GM19023 (cell line): ENCODE measurements around the gene EXTL1.
"Not testable (repeated sequence)": the region's sequence is repeated elsewhere in the genome, so short reads cannot be mapped to it uniquely, and the experiment has no call there.

Experiments
- ATAC-seq: cut with Tn5 transposase; IDR thresholded peaks from one replicate; pipeline ENCODE4 v1.9.1; 2021; ENCODE audit warnings: mild to moderate bottlenecking, moderate library complexity; ENCODE audit not compliant: unreplicated experiment

The EXTL1 gene, protein sequence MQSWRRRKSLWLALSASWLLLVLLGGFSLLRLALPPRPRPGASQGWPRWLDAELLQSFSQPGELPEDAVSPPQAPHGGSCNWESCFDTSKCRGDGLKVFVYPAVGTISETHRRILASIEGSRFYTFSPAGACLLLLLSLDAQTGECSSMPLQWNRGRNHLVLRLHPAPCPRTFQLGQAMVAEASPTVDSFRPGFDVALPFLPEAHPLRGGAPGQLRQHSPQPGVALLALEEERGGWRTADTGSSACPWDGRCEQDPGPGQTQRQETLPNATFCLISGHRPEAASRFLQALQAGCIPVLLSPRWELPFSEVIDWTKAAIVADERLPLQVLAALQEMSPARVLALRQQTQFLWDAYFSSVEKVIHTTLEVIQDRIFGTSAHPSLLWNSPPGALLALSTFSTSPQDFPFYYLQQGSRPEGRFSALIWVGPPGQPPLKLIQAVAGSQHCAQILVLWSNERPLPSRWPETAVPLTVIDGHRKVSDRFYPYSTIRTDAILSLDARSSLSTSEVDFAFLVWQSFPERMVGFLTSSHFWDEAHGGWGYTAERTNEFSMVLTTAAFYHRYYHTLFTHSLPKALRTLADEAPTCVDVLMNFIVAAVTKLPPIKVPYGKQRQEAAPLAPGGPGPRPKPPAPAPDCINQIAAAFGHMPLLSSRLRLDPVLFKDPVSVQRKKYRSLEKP

DNA sequence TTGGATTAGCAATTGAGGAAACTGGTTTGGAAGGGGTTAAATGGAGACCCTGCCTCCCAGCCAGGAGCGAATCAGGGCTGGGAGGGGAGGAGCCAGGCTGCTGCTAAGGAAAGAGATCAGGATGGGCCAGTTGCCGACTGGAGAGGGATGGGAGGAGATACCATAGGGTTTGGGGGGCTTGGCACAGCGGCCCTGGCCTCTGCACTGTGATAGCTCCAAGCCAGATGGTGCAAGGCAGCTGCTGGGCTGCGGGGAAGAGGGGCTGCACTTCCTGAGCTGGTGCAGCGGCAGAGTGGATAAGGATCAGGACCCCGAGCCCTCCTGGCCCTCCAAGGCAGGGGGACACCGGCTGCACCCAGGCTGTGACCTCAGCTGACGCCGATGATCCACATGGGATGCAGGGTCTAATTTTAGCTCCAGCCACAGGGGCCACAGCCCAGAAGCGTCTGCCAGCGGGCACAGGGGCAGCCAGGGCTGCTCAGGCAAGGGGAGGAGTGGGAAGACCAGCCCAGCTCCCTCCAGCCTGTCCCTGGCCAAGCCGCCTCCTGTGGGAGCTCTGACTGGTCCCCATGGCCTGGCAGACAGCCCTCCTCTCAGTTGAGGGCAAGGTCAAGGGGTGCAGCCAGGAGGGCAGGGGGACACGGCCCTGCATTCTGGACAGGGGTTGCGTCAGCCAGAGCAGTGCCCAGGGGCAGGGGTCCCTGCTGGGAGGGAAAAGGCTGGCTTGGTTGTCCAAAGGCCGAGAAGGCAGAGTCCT is at the start of gene EXTL1:
TSS of gene EXTL1 (plus strand) at position 129 of the 757 bp plus-strand sequence. CDS start 872 bp downstream, outside the sequence.
- no peak for ATAC-seq

GRCh38 chr1:25971811-25972180 is 49.8 kb upstream of the EXTL1 start:
- no peak for ATAC-seq

- ATAC-seq: no peak
Measured at GRCh38 chr1:25973610-25974321, 47.8 kb upstream of the EXTL1 start.

DNA sequence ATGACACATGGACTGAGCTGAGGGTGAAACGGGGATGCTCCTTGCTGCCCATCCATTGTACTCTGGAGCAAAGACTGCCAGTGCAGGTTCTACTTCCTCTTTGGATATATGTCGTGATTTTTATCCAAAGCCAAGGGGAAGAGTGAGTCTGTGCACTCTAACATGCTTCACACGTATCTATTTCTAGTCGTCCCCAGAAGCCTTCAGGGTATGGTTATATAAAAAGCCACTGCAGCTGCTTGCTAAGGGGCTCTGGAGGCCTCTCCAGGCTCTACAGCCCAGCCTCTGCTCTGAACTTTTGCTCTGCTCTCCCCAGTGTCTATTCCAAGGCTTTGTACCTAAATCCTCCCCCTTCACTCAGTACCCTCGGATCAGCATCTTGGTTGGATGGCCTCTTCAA is 43.8 kb upstream of the EXTL1 start:
- no peak for ATAC-seq

GRCh38 chr1:25978403-25978802 is 43.2 kb upstream of the EXTL1 start:
- no peak for ATAC-seq

DNA sequence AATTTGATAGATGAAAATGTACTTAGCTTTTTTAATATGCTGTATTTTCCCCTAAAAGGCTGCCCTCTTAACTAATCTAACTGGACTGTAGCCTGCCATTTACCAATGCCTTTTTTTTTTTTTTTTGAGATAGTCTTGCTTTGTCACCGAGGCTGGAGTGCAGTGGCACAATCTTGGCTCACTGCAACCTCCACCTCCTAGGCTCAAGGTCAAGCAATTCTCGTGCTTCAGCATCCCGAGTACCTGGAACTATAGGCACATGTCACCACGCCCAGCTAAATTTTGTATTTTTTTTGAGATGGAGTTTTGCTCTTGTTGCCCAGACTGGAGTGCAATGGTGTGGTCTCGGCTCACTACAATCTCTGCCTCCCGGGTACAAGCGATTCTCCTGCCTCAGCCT is 42.4 kb upstream of the EXTL1 start:
- no peak for ATAC-seq

DNA sequence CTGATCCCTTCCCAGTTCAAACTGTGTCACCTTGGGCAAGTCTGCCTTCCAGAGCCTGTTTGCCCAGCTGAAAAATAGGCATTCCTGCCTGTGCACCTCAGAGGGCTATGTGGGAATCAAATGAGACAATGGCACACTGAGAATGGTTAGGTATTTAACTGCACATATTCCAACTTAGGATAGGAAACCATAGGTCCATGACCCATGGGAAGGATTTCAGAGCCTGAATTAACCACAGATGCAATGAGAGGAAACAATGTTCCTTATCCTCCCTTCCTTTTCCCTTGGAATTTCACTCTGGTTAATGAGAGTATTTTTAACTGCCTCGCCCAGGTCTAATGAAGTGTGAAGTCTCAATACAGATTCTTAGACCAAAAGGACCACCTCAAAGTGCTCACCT is 36.4 kb upstream of the EXTL1 start:
- no peak for ATAC-seq

DNA sequence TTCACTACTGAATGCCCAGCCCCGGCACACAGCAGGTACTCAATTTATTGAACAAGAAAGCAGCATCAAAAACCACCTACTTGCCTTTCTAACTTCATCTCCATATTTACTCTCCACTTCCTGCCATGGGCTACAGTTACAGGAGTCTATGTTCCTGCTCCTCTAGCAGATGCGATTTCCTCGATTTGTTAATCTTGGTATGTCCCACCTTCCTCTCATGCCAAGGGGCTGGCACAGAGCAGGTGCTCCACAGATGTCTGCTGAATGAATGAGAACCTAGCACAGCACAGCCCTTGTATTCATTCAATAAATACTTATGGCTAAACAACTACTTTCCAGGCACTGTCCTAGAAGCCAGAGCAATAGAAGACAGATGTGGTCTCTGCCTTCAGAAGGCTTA is 35.9 kb upstream of the EXTL1 start:
- no peak for ATAC-seq

- ATAC-seq: not testable (repeated sequence)
Measured at GRCh38 chr1:25986773-25987172, 34.8 kb upstream of the EXTL1 start.

DNA sequence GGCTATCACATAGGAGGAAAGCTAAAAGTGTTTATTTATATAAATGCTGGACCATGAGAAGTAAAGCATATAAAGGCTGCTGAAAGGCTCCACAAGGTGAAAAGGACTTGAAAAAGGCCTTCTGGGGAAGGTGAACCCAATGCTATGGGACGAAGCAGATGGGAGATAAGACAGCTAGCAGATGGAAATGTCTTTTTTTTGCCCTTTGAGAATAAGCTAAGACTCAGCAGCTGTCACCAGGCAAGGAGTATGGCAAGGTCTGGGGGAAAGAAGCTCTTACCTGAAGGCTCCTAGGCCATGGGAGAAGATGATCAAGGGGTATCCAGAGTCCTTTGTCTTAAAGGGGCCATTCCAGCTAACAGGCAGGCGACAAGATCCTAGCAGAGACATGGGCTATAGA is 33.6 kb upstream of the EXTL1 start:
- no peak for ATAC-seq

DNA sequence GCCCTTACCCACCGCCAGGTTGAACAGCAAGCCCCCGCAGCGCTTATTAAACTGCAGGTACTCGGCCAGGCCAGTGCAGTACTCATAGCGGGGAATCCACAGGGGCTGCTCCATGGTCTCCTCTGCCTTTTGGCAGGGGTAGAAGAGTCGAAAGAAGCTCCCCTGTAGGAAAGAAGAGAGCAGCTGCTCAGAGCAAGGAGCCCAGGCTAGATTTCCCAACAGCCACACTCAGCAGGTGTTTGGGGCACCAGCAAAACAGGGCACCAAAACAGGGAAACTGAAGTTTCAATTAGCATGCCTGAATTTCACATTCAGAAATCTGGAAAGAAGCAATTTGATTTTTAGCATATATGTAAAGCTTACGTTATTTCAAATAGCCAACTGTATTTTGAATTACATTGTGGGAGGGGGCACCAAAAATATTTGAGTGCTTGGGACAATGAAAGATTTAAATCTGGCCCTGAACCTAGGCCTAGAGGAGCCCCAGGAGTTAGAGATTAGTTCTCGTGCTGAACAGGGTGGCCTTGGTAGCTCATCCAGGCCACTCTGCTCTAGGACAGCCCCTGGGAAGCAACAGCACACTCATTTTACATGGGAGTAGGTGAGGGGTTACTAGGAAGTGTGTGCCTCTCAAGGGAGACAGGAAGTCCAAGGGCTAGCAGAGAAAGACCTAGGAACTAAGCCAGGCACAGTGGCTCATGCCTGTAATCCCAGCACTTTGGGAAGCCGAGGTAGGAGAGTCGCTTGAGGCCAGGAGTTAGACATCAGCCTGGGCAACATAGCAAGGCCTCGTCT is 31.9 kb upstream of the EXTL1 start:
- ATAC-seq: no peak

- ATAC-seq: no peak
Measured at GRCh38 chr1:25990251-25990650, 31.3 kb upstream of the EXTL1 start.

GRCh38 chr1:25990702-25991395 is 30.7 kb upstream of the EXTL1 start:
- ATAC-seq: no peak

DNA sequence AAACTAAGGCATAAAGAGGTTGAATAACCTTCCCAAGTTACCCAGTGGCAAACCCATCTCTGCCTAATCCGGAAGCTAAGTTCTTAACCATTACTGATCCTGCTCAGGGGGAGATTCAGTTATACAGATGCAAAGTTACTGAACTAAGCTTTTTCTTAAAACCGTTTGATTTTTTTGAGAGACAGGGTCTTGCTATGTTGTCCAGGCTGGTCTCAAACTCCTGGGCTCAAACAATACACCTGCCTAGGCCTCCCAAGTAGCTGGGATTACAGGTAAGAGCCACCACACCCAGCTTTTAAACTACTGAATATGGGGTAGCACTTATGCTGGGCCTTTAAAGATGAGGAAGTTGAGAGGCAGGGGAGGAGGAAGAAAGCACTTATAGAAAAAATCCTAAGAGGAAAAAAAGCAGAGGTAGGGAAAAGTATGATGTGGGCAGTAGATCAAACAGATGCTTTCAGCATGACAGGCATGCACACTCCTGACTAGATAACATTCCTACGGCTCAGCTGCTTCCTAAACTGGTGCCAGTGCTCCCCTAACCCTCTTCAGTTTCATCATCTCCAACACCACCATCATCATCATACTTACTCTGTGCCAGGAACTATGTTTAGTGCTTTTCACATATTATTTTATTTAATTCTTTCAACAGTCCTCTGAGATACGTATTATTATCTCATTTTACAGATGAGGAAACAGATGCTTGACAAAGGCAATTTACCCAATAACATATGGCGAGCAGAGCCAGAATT is 29.5 kb upstream of the EXTL1 start:
- ATAC-seq: no peak

GRCh38 chr1:25992689-25993171 is 28.8 kb upstream of the EXTL1 start:
- ATAC-seq: no peak

DNA sequence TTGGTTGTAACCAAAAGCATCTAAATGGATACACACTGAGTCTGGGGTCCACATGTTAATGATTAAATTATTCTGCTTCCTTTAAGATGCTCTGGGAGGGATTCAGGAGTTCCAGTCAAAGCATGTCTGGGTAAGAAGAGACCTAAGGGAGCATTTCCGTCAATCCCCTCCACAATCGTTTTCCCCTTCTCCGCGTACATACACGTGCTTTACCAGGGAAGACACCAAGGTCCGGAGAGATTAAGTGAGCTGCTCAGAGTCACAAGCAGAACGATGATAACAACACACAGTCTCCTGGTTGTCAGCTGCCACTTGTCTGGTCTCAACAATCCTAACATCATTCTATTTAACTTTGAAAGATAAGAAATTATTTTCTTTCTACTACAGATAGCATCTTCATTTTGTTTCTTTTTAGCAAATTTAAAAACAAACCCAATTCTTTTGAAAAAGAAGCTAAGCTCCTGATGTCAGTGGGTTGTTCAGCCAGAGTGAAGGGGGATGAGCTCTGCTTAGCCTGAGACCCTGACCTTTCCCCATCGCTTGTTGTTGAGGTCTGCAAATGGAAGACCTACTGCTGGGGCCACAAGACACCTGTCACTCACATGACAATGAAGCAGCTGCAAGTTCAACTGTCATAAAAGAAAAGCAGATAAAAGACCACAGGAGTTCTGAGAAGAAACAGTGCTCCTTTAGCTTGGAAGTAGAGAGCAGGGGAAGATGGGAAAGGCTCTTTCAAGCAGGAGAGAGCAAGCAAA is 28.2 kb upstream of the EXTL1 start:
- ATAC-seq: no peak

DNA sequence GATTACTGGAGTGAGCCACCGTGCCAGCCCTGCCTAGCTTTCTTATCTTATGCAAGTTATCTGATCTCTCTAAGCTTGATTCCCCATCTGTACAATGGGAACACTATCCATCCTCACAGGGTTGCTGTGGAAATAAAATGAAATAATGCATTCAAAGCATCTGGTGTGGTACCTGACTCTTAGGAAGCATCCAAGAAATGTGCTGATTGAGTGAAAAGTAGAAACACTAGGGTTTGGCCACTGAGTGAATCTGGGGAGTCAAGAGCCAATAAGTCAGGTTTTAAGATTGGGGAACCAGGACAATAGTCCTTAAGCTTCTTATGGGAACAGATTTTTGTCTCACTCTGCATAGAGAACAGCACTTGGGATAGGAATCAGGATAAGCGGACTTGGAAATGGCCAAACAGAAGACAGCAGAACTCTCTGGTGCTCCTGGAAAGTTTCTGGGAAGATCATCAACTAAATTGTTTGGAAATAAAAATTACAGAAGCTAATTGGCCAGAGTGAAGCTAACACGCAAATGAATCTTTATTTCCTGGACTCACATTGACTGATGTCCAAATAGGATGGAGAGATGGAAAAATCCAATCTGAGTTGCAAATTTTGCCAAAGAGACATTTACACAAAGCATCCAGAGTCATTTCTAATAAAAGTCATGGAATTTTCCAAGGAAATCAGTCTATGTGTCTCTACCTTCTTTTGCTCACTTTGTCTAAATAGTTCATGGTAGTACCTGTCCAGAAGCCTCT is 27.0 kb upstream of the EXTL1 start:
- no peak for ATAC-seq
